SK-N-SH (cell line): ENCODE measurements around the gene CADM2. TPM values are rescaled to one million over a fixed set of nuclear protein-coding genes. Genes with fewer than 3 reads are reported as not detected.

Experiments
- CHD2 ChIP-seq: fragments of 150-350 bp; IDR thresholded peaks from 2 replicates; pipeline ENCODE4 v1.6.1; 2018; ENCODE audit warnings: low read length; ENCODE audit not compliant: partially characterized antibody
- CTCF ChIP-seq: fragments of 200-600 bp; sonication (generic); IDR thresholded peaks from 2 replicates; pipeline ENCODE4 v1.6.1; 2017; ENCODE audit warnings: antibody characterized with exemption, mild to moderate bottlenecking, moderate library complexity
- ELF1 ChIP-seq: IDR thresholded peaks from 2 replicates; pipeline ENCODE4 v1.4.0; 2012
- FOXJ3 ChIP-seq: sonication (generic); formaldehyde crosslinking; IDR thresholded peaks from 2 replicates; pipeline ENCODE4 v1.5.1; 2020; ENCODE audit warnings: mild to moderate bottlenecking, missing genetic modification reagents
- FOXM1 ChIP-seq: IDR thresholded peaks from 2 replicates; pipeline ENCODE4 v1.4.0; 2012; ENCODE audit warnings: low read depth, mild to moderate bottlenecking
- GABPA ChIP-seq: IDR thresholded peaks from 2 replicates; pipeline ENCODE4 v1.4.0; 2012; ENCODE audit warnings: low read depth, mild to moderate bottlenecking
- IRF3 ChIP-seq: fragments of 150-350 bp; IDR thresholded peaks from 2 replicates; pipeline ENCODE4 v1.6.1; 2016; ENCODE audit warnings: mild to moderate bottlenecking, low read depth, low read length
- JUND ChIP-seq: IDR thresholded peaks from 2 replicates; pipeline ENCODE4 v1.4.0; 2012
- MEF2A ChIP-seq: IDR thresholded peaks from 2 replicates; pipeline ENCODE4 v1.4.0; 2012; ENCODE audit warnings: low read depth, borderline replicate concordance
- NFIC ChIP-seq: IDR thresholded peaks from 2 replicates; pipeline ENCODE4 v1.4.0; 2012; ENCODE audit warnings: borderline replicate concordance
- PBX3 ChIP-seq: IDR thresholded peaks from 2 replicates; pipeline ENCODE4; 2012
- POLR2AphosphoS5 ChIP-seq: IDR thresholded peaks from 2 replicates; pipeline ENCODE4 v1.6.1; 2012; ENCODE audit warnings: low read depth, low read length
- RCOR1 ChIP-seq: fragments of 150-350 bp; IDR thresholded peaks from 2 replicates; pipeline ENCODE4 v1.6.1; 2017; ENCODE audit warnings: antibody characterized with exemption, low read length
- REST ChIP-seq: IDR thresholded peaks from 2 replicates; pipeline ENCODE4 v1.6.1; 2012; ENCODE audit warnings: mild to moderate bottlenecking, low read depth, low read length, moderate library complexity
- RFX5 ChIP-seq: IDR thresholded peaks from 2 replicates; pipeline ENCODE4 v1.6.1; 2012; ENCODE audit warnings: mild to moderate bottlenecking, improper control_type of control experiment, low read length
- RXRA ChIP-seq: IDR thresholded peaks from 2 replicates; pipeline ENCODE4 v1.4.0; 2012; ENCODE audit warnings: low read depth, mild to moderate bottlenecking, borderline replicate concordance
- SIN3A ChIP-seq: IDR thresholded peaks from 2 replicates; pipeline ENCODE4 v1.6.1; 2012; ENCODE audit warnings: low read depth, mild to moderate bottlenecking, low read length, moderate library complexity, borderline replicate concordance
- TAF1 ChIP-seq: IDR thresholded peaks from 2 replicates; pipeline ENCODE4 v1.6.1; 2012; ENCODE audit warnings: low read depth, mild to moderate bottlenecking, low read length, moderate library complexity, borderline replicate concordance
- TCF12 ChIP-seq: IDR thresholded peaks from 2 replicates; pipeline ENCODE4 v1.4.0; 2012
- USF2 ChIP-seq: fragments of 150-350 bp; IDR thresholded peaks from 2 replicates; pipeline ENCODE4 v1.6.1; 2017; ENCODE audit warnings: antibody characterized with exemption, low read length, low read depth, borderline replicate concordance
- polyA plus RNA-seq, 3 experiments: library from polyadenylated mRNA; depleted of rRNA; stranded (reverse); fragments of >200 nt; gene quantifications; 2 replicates each; pipeline ENCODE4 v1.2.3, GENCODE V29; 2012

The CADM2 gene
- polyA plus RNA-seq, 1 of the 3 experiments (the other 2 are of a cell fraction), result 0.46 TPM

- no peak for TF ChIP-seq RXRA
- peak; percentile 95 for TF ChIP-seq FOXJ3 (CRISPR knock-in tag)
- TF ChIP-seq ELF1, result no peak
- TF ChIP-seq RFX5, result no peak
- TF ChIP-seq GABPA, result no peak
- TF ChIP-seq RCOR1, result peak; percentile 88; the same call in 1 of the 2 replicates
- no peak for TF ChIP-seq USF2
- no peak for TF ChIP-seq PBX3
- TF ChIP-seq CTCF, result no peak
- TF ChIP-seq POLR2AphosphoS5, result no peak
- no peak for TF ChIP-seq IRF3
- peak; percentile 74 for TF ChIP-seq CHD2
- no peak for TF ChIP-seq MEF2A
- no peak for TF ChIP-seq SIN3A
- TF ChIP-seq FOXM1, result no peak
- TF ChIP-seq TCF12, result 0 out of 2 replicates have a peak, but pooled peaks have one; percentile 21
- no peak for TF ChIP-seq TAF1
- no peak for TF ChIP-seq REST
- TF ChIP-seq JUND, result no peak
- TF ChIP-seq NFIC, result no peak
- TF ChIP-seq, all 33 proteins: peak for 8
Observed at GRCh38 chr3:84987706-84988504, 29.1 kb downstream of the CADM2 start (continued).
